Ecto neural progenitor cell (in vitro differentiated cells): ENCODE results near the gene DHX34.
"Not testable (repeated sequence)": the region's sequence is repeated elsewhere in the genome, so short reads cannot be mapped to it uniquely, and the experiment has no call there.

Experiments used
- DNase-seq: peaks from one replicate; pipeline ENCODE4 v3.0.0-alpha.2; 2018; ENCODE audit warnings: low spot score

Gene DHX34

GRCh38 chr19:47389150-47389556, 40.0 kb downstream of the DHX34 start:
- DNase-seq, result no peak

DNA sequence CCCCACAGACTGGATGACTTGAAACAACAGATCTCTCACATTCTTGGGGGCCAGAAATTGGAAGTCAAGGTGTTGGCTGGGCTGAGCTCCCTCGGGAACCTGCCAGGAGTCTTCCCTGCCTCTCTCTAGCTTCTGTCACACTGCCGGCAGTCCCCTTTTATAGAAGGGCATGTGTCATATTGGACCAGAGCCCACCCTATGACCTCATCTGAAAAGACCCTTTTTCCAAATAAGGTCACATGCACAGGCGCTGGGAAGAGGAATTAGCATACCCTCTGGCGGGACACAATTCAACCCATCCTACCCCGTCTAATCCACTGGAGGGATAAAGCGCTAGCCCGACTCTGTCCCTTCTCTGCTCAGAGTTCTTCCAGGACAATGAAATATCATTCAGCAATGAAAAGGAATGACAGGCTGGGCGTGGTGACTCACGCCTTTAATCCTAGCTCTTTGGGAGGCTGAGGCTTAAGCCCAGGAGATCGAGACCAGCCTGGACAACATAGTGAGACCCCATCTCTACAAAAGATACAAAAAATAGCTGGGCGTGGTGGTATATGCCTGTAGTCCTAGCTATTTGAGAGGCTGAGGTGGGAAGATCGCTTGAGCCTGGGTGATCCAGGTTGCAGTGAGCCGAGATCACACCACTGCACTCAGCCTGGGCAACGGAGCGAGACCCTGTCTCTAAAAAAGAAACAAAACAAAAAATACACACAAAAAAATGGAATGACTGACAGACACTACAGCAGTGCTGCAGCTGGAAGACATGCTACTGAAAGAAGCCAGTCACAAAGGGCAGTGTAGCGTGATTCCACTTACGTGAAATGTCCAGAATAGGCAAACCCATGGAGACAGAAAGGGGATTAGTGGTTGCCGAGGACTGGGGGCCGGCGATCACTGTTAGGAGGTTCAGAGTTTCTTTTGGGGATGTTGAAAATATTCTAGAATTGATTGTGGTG, 41.7 kb downstream of the DHX34 start:
- DNase-seq, result no peak

- DNase-seq, result peak; percentile 85
Observed at GRCh38 chr19:47391510-47392223, 42.6 kb downstream of the DHX34 start.

- no peak for DNase-seq
Observed at GRCh38 chr19:47398707-47399597, 49.8 kb downstream of the DHX34 start.

GRCh38 chr19:47402504-47402903, 53.4 kb downstream of the DHX34 start:
- no peak for DNase-seq

GRCh38 chr19:47404334-47405196, 55.5 kb downstream of the DHX34 start:
- no peak for DNase-seq

DNA sequence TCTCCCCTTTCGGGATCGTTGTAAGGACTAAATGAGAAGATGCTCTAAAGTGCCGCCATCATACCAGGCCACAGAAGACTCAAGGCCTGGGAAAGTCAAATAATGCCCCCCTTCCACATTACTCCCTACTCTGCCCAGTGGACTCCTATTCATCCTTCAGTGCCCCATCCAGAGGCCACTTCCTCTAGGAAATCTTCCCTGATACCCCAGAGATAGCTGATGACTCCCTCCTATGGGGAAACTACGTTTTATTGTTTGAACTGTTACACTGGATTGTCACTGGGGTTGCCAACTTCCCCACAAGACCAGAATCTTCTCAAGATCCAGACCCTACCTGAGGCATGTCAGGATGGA, 56.1 kb downstream of the DHX34 start:
- no peak for DNase-seq

GRCh38 chr19:47405854-47406417, 56.8 kb downstream of the DHX34 start:
- DNase-seq, result no peak

- DNase-seq, result peak; percentile 79
Observed at GRCh38 chr19:47406711-47407416, 57.7 kb downstream of the DHX34 start.

GRCh38 chr19:47407417-47407774, 58.3 kb downstream of the DHX34 start:
- DNase-seq, result no peak

- DNase-seq, result no peak
Observed at GRCh38 chr19:47408156-47408938, 59.2 kb downstream of the DHX34 start.

DNA sequence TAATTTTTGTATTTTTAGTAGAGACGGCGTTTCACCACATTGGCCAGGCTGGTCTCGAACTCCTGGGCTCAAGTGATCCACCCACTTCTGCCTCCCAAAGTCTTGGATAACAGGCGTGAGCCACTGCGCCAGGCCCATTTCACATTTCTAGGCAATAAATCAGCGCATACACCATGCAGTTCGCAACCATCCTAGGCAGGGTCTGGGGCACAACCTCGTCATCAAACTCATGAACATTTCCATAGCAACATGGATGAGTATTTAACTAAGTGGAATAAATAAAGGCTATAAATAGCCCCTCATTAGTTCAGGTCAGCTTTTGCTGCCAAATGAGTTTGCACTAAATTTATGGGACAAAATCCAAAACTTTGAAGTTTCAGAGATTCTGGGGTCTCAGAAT, 62.0 kb downstream of the DHX34 start:
- DNase-seq, result no peak

DNA sequence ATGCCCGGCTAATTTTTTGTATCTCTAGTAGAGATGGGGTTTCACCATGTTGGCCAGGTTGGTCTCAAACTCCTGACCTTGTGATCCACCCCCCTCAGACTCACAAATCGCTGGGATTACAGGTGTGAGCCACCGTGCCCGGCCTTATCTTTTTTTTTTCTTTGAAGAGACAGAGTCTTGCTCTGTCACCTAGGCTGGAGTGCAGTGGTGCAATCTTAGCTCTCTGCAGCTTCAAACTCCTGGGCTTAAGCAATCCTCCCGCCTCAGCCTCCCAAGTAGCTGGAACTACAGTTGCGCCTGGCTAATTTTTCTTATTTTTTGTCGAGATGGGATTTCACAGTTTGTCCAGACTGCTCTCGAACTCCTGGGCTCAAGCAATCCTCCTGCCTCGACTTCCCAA, 62.6 kb downstream of the DHX34 start:
- DNase-seq, result not testable (repeated sequence)

DNA sequence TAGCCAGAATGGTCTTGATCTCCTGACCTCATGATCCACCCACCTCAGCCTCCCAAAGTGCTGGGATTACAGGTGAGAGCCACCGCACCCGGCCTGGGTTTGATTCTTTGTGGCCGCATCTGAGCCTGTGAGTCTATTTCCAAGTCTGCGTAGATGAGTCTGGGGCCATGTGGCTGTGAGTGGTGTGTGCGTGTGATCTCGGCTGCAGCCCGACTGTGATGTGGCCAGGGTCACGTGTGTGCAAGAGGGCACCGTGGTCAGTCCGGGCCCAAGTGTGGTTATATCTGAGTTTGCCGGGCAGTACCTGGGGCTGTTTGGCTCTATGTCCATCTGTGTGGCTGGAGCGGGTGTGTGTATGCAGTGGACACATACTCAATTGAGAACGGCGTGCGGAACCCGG, 64.8 kb downstream of the DHX34 start:
- DNase-seq, result no peak

DNA sequence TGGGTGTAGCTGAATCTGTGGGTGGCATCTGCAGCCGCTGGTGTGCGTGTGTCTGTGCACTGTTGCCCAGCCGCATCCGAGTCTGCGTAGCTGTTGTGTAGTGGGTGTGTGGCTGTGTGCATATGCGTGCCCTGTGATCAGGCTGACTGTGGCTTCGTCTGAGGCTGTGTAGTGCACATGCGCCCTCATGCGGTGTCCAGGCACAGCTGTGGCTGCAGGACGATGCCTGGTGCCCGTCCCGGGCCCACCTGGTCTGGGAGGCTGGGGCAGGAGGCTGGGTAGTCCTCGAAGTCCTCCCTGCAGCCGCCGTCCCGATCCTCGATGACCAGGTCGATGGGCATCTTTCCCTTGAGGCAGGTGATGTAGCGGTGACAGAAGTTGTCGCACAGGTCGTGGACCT, 65.4 kb downstream of the DHX34 start:
- no peak for DNase-seq

DNA sequence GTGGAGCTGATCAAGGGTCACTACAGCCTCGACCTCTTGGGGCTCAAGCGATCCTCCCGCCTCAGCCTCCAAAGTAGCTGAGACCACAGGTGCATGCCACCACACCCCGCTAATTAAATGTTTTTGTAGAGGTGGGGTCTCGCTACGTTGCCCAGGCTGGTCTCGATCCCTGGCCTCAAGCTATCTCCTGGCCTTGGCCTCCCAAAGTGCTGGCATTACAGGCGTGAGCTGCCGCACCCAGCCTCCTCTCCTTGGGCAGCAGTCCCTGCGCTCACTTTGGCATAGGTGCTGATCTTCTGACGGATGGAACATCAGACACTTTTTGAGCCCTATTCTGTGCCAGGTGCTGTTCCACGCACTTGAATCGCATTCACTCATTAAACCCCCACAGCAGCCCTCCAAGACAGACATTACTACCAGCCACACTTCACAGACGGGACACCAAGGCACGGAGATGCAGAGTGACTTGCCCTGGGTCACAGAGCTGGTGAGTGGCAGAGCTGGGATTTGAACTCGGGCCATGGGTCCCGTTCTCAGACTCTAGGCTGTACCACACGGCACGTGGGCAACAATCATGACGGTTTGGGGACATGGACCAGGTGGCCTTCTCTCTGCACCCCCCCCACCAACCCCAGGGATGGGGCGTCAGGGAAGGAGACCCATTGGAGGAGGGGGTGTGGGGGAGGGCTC, 67.0 kb downstream of the DHX34 start:
- DNase-seq, result no peak

- DNase-seq, result no peak
Observed at GRCh38 chr19:47416643-47416985, 67.5 kb downstream of the DHX34 start.

GRCh38 chr19:47417107-47417745, 68.1 kb downstream of the DHX34 start:
- DNase-seq, result no peak
